ENCODE measurements around the gene KCNMA1.

The KCNMA1 gene

DNA sequence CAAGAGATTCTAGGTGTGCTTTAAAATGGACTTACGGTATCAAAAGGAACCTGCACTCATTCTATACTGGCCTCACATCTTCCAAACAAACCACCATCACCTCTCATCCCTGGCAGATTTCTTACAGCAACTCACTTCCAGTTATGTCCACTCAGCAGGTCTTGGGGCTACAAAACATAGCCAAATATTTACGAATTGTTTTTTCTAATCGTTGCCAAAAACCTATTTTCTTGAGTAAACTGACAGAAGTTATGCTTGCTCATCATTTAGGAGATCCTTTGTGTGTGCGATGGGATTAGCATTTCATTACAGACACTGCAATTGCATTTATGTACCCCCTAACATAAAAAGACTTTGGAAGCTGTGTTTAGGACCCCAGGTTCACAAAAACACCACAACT is 2.7 kb downstream of the KCNMA1 start:
- DNase-seq (ENCODE audit: low read depth in 1 of 2, low spot score in 1 of 2), result no peak

DNA sequence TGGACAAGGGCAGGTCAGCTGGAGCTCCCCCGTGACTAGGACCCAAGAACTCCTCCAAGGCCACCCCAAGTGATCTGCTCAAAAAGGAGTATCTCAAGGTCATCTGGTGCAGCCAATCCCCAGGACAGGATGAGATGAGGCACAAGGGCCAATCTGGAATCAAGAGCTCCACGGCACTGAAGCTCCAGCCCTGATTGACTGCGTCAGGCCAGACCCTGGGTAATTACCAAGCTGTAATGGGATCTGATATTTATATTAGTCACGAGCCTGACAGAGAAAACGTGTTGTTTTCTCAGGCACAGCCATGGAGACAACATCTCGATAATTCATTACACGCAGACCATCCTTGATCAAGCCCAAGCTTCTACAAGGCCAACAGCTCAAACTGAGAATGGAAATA is 4.2 kb downstream of the KCNMA1 start:
- no peak for DNase-seq (ENCODE audit: low read depth in 1 of 2, low spot score in 1 of 2)

DNA sequence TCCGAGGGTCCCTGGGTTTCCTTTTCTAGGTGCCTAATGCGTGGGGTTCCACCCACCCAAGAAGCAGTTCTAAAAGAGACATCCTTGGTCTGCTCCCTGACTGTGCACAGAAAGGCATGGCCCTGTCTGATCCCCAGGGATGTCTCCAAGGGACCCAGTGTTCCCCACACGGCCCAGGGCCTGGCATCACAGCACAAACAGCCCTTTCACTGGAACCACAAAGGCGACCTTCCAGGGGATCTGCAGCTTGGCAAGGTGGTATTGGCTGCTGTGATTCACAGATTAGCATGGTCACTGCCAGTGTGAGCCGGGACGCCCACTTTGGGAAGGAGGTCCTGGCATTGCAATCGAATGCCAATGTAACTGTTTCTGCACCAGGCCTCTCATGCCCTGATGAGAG is 6.4 kb downstream of the KCNMA1 start:
- DNase-seq (ENCODE audit: low read depth in 1 of 2, low spot score in 1 of 2), result no peak

- no peak for DNase-seq (ENCODE audit: low read depth in 1 of 2, low spot score in 1 of 2)
These were observed 7.1 kb downstream of the KCNMA1 start for GRCh38 chr10:77630507-77630848.

DNA sequence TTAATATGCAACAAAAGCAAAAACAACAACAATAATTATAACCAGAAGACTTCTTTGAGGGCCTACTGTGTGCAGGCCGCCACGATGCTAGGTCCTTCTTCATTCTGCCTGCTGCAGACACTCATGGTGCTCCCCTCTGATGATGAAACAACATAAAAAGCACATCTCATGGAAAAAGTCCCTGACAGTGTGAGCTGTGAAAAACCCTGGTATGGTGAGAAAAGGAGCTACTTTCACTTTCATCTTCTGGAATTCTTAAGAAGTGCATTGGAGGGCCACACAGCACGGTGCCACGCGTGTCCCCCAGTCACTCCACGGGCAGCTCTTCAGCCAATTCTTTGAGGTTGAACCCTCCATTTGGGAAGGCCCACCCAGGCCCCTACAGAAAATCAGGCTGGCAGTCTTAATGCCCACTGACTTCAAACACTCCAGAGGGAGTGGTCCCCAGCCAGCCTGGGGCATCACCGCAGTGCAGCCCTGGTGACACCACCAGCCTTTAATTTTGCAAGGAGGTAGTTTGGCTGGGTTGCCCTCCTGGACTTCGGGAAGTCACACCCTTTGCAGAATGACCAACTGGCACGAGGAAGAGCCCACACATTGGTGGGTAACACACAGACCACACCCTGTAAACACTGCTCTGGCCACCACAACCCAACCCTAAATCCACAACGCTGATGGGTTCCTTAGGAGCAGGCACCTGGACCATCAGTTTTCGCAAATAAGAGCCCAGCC is 7.7 kb downstream of the KCNMA1 start:
- DNase-seq (ENCODE audit: low read depth in 1 of 2, low spot score in 1 of 2), result no peak

DNA sequence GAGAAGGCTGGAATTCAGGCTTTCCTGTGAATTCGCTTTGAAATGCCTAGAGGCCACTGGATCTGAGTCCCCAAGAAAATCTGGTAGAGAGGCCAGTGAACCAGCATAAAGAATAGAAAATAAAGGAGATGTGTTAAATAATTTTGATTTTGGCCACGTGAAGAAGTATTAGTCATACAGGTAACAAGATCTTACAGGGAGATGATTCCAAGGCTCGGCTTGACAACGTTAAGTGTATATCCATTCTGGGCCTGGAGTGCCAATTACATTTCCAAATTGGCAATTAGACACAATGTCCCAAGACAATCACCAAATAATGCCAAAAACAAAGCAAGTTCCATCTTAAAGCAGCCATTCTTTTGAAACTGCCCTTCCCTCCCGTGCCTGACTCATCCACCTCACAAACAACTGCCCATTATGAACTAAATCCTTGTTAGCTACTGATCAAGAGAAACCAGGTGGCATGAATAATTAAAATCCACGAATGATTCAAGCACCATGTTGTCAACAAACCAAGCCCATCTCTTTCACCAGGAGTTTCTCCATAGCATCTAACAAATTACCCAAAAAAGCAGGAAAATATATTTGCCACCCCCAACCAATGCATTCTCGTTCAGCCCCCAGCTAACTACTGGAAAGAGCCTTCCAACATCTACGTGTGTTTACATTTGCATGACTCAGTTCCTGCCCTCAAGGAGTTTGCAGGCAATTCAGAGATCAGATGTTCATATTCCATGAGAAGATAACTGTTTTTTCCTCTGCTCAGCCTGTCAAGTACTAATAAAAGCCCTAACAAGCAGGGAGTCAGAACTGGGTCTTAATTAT is 8.5 kb downstream of the KCNMA1 start:
- DNase-seq (ENCODE audit: low read depth in 1 of 2, low spot score in 1 of 2), result no peak

DNA sequence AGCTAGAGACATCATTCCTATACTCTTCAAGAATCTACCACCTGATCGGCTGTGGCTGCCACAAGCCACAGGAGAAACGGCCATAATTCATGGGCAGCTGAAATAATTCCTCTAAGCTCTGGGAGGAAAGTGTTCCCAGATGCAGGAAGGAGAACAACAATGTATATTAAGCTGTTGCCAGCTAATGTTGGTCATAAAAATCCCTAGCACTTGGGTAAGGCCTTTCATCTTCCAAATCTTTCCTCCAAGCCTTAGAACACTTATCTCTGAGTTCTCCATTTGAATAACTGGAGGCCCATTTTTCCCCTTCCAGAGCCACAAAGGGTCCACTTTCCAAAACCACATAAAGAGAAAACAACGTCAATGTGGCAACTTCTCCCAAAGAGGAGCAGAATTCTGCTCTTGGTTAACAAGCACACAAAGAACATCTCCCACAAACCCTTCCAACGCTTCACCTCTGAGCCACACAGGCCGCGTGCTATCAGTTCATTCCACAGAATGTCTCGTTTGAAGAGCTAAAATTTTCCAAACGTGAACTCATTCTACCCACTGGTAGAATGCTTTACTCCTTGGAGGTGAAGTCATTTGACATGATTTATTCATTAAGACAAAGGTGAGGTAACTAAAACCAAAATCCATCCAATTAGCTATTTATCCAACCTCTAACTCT is 11.2 kb downstream of the KCNMA1 start:
- DNase-seq (ENCODE audit: low read depth in 1 of 2, low spot score in 1 of 2), result no peak

DNA sequence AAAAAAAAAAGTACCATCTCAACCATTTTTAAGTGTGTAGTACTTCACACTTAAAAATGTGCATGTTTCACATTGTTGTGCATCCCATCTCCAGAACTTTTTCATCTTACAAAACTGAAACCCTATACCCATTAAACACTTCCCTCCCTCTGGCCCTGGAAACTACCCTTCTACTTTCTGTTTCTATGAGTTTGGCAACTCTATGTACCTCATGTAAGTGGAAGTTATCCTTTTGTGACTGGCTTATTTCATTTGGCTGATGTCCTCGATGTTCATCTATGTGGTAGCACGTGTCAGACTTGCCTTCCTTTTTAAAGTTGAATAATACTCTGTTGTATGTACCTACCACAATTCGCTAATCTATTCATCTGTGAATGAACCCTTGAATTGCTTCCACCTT is 12.2 kb downstream of the KCNMA1 start:
- DNase-seq (ENCODE audit: low read depth in 1 of 2, low spot score in 1 of 2), result no peak

GRCh38 chr10:77622889-77623291 is 14.7 kb downstream of the KCNMA1 start:
- DNase-seq (ENCODE audit: low read depth in 1 of 2, low spot score in 1 of 2), result no peak

- no peak for DNase-seq (ENCODE audit: low read depth in 1 of 2, low spot score in 1 of 2)
These were observed 16.9 kb downstream of the KCNMA1 start for GRCh38 chr10:77620731-77621130.

- DNase-seq (ENCODE audit: low read depth in 1 of 2, low spot score in 1 of 2), result no peak
These were observed 17.5 kb downstream of the KCNMA1 start for GRCh38 chr10:77619964-77620703.

DNA sequence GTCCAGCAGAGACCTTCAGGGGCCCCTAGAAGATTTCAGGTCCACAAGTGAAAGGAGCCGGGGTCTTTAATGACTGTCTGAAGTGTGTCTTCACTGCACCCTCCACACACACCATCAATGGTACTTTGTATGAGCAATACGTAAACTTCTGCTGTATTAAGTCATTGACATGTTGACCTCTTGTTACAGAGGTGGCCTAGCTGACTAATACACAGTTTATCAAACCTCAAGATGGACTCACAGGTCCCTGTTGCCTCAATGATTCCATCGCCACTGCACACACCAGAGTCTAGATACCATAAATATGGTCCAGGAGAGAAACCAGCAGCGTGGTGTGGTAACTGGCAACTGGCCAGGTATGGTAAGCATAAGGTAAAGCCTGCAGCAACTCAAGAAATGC is 19.5 kb downstream of the KCNMA1 start:
- DNase-seq (ENCODE audit: low read depth in 1 of 2, low spot score in 1 of 2), result no peak

DNA sequence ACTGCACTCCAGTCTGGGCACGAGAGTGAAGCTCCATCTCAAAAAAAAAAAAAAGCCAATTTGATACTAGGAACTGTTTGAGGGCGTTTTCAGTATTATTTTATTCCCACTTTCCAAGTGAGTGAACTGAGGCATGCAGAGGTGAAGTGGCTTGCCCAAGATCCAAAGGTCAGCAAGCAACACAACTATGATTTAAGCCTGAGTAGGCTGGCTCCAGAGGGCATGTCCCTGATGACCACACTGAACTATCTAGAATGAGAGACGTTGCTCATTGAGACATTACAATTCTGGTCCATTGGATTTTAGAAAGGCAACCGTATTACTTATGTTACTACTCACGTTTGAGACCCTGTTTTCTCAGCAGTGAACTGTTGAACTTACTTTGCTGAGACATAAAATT is 20.8 kb downstream of the KCNMA1 start:
- DNase-seq (ENCODE audit: low read depth in 1 of 2, low spot score in 1 of 2), result no peak

DNA sequence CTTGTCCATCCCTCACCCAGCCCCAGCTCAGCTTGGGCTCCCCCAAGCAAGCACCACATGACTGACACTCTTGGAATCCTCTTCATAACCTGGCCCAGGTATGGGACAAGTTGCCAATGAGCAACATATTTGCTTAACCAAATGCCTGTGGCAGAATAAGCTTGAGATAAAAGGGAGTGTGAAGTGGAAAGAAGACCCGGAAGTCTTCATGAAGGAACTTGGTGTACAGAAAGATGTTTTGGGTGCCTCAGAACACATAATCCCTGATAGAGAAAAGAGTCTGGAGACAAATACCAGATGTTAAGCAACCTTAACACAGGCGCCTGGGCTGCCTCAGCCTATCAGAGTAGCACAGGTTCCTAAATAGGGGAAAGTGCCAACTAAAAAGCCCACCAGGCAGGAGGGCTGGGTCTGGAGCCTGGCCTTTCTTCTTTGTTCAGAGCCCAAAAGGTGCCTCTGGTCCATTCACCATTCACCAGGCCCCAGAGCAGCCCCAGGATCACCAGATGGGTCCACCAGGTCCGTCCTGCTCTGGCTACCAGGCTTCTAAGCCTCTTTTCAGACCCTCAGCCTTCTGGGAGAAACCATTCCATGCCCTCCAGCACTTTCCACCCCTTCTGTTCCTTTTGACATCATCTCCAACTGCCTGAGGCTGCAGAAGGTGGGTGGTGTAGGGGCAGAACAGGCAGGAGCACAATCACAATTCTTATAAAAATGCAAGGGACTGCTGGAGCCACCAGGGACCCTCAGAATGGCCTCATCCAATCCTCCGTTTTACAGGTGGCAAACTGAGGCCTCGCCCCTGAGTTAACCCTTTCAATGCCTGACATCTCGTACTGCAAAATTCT is 22.6 kb downstream of the KCNMA1 start:
- no peak for DNase-seq (ENCODE audit: low read depth in 1 of 2, low spot score in 1 of 2)

DNA sequence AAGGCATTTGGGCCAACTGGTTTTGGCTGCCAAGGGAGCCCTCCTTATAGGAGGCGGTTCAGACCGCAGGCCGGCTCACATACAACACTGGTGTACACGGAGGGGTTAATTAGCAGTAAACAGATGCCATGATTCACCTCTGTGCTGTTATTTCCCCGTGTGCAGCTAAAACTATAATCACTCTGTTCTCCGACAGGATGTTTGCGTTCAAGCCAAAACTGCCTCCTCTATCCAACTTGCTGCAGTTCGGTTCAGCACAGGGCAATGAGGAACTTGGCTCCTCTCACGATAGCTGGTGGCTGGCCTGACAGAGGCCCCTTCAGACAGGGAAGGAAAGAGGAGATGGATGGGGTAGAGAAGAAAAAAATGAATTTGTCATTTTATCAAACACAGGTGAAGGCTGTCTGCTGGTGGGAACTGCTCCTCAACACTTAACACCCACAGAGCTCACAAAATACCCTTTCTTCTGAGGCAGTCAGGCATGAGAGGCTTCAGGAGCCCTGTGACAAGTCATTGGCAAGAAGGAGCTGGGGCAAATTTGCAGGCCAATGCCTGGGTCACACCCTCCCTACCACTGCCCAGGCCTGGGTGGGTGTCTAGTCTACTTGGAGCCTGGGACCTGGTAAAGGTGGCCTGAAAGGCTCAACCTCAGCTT is 24.0 kb downstream of the KCNMA1 start:
- no peak for DNase-seq (ENCODE audit: low read depth in 1 of 2, low spot score in 1 of 2)

GRCh38 chr10:77611670-77612069 is 25.9 kb downstream of the KCNMA1 start:
- DNase-seq (ENCODE audit: low read depth in 1 of 2, low spot score in 1 of 2), result no peak

DNA sequence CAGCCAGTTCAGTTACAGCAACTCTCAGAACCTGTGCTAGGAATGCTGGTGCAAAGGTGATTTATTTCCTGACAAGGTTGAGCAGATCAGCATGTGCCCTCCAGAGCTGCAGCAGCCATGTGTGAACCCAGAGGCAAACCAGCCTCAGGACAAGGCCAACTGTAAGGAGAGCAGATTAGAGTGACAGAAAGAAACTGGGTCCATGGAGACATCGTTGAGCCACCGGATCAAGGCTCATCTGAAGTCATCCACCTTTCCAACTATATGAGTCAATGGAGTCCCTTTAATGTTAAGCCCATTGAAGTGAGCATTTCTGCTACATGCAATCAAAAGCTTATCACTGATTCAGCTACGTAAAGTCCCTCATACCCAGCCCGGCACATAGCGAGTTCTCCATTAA is 26.4 kb downstream of the KCNMA1 start:
- DNase-seq (ENCODE audit: low read depth in 1 of 2, low spot score in 1 of 2), result no peak

DNA sequence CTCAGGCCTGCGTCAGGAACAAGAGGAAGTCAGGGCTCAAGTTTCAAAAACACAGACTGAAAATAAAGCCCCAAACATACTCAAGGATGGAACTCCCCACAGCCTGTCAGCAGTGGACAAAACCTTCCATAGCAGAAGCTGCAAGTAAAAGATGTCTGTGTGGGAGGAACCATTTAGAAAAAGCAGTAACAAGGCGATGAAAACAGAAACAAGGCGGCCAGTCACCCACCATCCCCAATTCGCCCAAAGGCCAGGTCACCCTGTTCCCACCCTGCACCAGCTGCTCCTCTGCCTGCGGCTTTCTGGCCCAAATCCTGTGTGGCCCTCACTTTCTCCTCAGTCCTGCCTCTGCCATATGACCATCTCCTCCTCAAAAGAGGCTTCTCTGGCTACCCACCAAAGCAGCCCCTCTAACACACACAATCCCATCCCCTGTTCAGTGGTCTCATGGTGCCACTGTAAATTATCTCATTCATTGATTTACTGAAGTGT is 27.8 kb downstream of the KCNMA1 start:
- no peak for DNase-seq (ENCODE audit: low read depth in 1 of 2, low spot score in 1 of 2)

GRCh38 chr10:77608281-77608680 is 29.3 kb downstream of the KCNMA1 start:
- DNase-seq (ENCODE audit: low read depth in 1 of 2, low spot score in 1 of 2), result no peak

- no peak for DNase-seq (ENCODE audit: low read depth in 1 of 2, low spot score in 1 of 2)
These were observed 30.9 kb downstream of the KCNMA1 start for GRCh38 chr10:77606751-77607150.

All from activated T-helper 1 cell treated with anti-CD3 and anti-CD28 coated beads, Interleukin-2, amount 50 U/mL, for 16 hours (primary cell).